Osteoblast (primary cell): Measurements from ENCODE around the gene ARPC2. TPM values are rescaled to one million over a fixed set of nuclear protein-coding genes. Genes with fewer than 3 reads are reported as not detected.
A peak's percentile ranks its signal among the peaks of the same experiment; 100 is the strongest.

Experiments used
- DNase-seq: peaks from one replicate; pipeline ENCODE4 v3.0.0; 2011; ENCODE audit warnings: low spot score, mixed read lengths; ENCODE audit not compliant: insufficient read length; ENCODE audit errors: missing footprints
- H2AFZ ChIP-seq: 2 replicates; pipeline ENCODE4 v1.6.0; 2011; ENCODE audit warnings: mild to moderate bottlenecking, low read length
- H3K27ac ChIP-seq: 2 replicates; pipeline ENCODE4 v1.5.1; 2011; ENCODE audit warnings: mild to moderate bottlenecking, low read depth, low read length, moderate library complexity
- H3K27me3 ChIP-seq: 2 replicates; pipeline ENCODE4 v1.6.0; 2012; ENCODE audit warnings: mild to moderate bottlenecking, control low read depth, inconsistent platforms, low read length, moderate library complexity; ENCODE audit not compliant: insufficient read depth
- H3K36me3 ChIP-seq: 2 replicates; pipeline ENCODE4 v1.5.1; 2011; ENCODE audit warnings: mild to moderate bottlenecking, low read length, control low read depth, moderate library complexity; ENCODE audit not compliant: insufficient read depth
- H3K4me1 ChIP-seq: 2 replicates; pipeline ENCODE4 v1.5.1; 2011; ENCODE audit warnings: mild to moderate bottlenecking, low read length, control low read depth, moderate library complexity; ENCODE audit not compliant: insufficient read depth
- H3K4me2 ChIP-seq: 2 replicates; pipeline ENCODE4 v1.6.0; 2011; ENCODE audit warnings: mild to moderate bottlenecking, low read length; ENCODE audit not compliant: insufficient read depth
- H3K4me3 ChIP-seq: fragments of 200-600 bp; sonication (generic); 3 replicates; pipeline ENCODE4 v1.5.1; 2012; ENCODE audit warnings: mild to moderate bottlenecking, low read length, inconsistent platforms; ENCODE audit not compliant: insufficient read depth
- H3K79me2 ChIP-seq: 2 replicates; pipeline ENCODE4 v1.6.0; 2012; ENCODE audit warnings: mild to moderate bottlenecking, low read length, control low read depth, inconsistent platforms; ENCODE audit not compliant: insufficient read depth
- H3K9me3 ChIP-seq: 2 replicates; pipeline ENCODE4 v1.5.1; 2011; ENCODE audit warnings: low read depth, low read length, control low read depth
- H4K20me1 ChIP-seq: 2 replicates; pipeline ENCODE4 v1.6.0; 2012; ENCODE audit warnings: mild to moderate bottlenecking, low read length, control low read depth; ENCODE audit not compliant: insufficient read depth
- total RNA-seq: library from RNA; depleted of rRNA; stranded (reverse); fragments of >200 nt; gene quantifications from 2 replicates; pipeline ENCODE4 v1.2.3, GENCODE V29; 2012
- TF ChIP-seq, protein P1 (sequence below): IDR thresholded peaks from 2 replicates; pipeline ENCODE4 v1.5.1; 2011; ENCODE audit warnings: mild to moderate bottlenecking, low read depth, low read length, moderate library complexity; ENCODE audit errors: extremely low read depth

Gene ARPC2
- total RNA-seq, 1 donor: 301 TPM

DNA sequence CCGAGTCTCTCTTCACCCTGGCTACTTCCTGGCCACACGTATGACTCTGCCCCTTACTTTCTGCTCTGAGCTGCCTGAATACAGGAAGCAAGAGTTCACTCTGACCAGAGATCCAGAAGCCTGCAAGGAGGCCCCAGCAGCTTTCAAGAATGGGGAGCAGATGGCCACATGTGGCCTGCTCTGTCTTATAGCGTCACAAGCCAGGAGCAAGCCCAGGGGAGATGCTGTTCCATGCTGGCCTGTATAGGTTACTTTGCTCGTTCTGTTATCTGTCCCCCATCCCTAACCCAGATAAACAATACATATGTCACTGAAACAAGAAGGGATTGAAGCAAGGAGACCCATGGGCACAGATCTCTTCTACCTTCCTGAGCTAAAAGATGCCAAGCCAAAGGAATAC lies 57.6 kb downstream of the ARPC2 start:
- peaks cover 76% of the 10 kb centered on the region for H3K79me2 ChIP-seq
- no peaks in the 10 kb centered on the region for H3K9me3 ChIP-seq
- DNase-seq: peak; percentile 64
- H2AFZ ChIP-seq: no peak overlapping the region
- H3K36me3 ChIP-seq: peaks cover 65% of the 10 kb centered on the region
- H3K4me1 ChIP-seq: peaks cover 23% of the 10 kb centered on the region
- TF ChIP-seq, protein P1, sequence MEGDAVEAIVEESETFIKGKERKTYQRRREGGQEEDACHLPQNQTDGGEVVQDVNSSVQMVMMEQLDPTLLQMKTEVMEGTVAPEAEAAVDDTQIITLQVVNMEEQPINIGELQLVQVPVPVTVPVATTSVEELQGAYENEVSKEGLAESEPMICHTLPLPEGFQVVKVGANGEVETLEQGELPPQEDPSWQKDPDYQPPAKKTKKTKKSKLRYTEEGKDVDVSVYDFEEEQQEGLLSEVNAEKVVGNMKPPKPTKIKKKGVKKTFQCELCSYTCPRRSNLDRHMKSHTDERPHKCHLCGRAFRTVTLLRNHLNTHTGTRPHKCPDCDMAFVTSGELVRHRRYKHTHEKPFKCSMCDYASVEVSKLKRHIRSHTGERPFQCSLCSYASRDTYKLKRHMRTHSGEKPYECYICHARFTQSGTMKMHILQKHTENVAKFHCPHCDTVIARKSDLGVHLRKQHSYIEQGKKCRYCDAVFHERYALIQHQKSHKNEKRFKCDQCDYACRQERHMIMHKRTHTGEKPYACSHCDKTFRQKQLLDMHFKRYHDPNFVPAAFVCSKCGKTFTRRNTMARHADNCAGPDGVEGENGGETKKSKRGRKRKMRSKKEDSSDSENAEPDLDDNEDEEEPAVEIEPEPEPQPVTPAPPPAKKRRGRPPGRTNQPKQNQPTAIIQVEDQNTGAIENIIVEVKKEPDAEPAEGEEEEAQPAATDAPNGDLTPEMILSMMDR: no peak
- H4K20me1 ChIP-seq: peaks cover 21% of the 10 kb centered on the region
- H3K4me3 ChIP-seq: no peak overlapping the region
- H3K27ac ChIP-seq: no peak overlapping the region
- no peaks in the 10 kb centered on the region for H3K27me3 ChIP-seq
- H3K4me2 ChIP-seq: no peak overlapping the region

DNA sequence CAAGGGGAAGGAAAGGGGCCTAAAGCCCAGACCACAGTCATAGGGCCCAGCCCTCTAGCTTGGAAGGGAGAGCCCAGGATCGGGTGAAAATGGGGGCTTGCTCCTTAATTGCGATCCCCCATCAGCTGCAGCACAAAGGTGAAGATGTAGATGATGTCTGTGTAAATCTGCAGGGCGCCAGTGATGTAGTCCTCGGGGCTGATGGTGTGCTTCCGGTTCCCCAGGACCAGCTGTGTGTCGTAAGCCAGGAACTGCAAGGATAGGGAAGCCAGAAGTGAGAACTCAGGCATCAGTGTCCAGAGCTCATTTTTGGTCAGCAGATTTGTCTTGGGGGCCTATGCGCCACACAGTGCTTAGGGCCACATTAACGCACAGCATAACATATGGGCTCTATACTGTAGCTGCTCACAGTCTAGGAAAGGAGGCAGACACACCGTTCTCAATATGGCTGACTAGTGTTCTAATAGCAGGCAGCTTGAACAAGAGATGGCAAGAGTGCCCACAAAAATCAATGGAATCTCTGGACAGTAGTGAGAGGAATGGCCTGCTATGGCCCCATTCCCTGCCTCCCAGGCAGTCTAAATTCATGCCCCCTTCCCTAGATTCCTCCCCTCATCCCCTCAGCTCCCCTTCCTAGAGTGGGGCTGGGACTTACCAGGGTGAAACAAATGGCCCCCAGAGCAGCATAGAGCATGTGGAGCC lies 58.5 kb downstream of the ARPC2 start:
- Histone ChIP-seq H3K79me2 (peaks cover 81% of the 10 kb centered on the region), H3K4me2 (no peak overlapping the region), H3K9me3 (no peaks in the 10 kb centered on the region), H3K36me3 (peaks cover 74% of the 10 kb centered on the region), H3K27ac (no peak overlapping the region), H4K20me1 (peaks cover 19% of the 10 kb centered on the region), H3K27me3 (no peaks in the 10 kb centered on the region), H2AFZ (no peak overlapping the region), H3K4me3 (no peak overlapping the region), H3K4me1 (peaks cover 23% of the 10 kb centered on the region)
- DNase-seq: no peak
- TF ChIP-seq, protein P1: no peak

DNA sequence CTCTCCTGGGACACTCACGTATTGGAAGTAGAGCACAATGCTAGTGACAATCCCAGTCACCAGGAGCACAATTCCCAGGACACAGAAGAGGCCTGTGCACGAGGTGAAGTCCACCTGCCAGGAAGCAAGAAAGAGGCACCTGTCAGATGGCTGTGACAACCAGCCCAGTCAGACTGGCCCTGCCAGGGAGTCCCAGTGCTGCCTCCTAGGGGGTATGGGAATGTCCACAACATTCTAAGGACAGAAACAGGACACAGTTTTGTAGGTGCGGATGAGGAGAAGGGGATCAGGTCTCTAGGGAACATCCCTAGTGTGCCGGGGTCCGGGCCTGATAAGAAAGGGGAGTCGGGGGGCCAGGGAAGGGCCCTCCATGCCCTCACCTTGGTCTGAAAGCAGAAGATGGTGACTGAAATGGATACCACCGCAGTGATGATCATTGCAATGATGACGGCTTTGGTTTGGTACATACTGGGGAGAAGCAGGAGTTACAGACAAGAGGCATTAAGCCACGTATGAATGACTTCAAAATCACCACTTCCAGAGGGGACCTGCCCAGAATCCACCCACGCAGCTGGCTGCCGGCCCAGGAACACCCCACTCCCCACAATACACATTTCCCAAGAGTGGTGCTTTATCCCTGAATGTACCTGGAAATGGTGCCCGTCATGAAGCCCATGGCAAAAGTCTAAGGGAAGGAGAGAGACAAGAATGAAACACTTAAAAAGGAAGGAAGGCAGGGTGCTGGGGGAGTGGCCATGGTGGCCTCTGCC lies 60.2 kb downstream of the ARPC2 start:
- peaks cover 80% of the 10 kb centered on the region for H3K36me3 ChIP-seq
- H3K9me3 ChIP-seq: no peaks in the 10 kb centered on the region
- H3K27me3 ChIP-seq: no peaks in the 10 kb centered on the region
- H3K79me2 ChIP-seq: peaks cover 77% of the 10 kb centered on the region
- H4K20me1 ChIP-seq: peaks cover 14% of the 10 kb centered on the region
- no peak overlapping the region for H3K27ac ChIP-seq
- no peak overlapping the region for H3K4me2 ChIP-seq
- peaks cover 20% of the 10 kb centered on the region for H3K4me1 ChIP-seq
- no peak overlapping the region for H2AFZ ChIP-seq
- no peak overlapping the region for H3K4me3 ChIP-seq
- peak; percentile 63 for DNase-seq
- TF ChIP-seq, protein P1: peak; percentile 12

DNA sequence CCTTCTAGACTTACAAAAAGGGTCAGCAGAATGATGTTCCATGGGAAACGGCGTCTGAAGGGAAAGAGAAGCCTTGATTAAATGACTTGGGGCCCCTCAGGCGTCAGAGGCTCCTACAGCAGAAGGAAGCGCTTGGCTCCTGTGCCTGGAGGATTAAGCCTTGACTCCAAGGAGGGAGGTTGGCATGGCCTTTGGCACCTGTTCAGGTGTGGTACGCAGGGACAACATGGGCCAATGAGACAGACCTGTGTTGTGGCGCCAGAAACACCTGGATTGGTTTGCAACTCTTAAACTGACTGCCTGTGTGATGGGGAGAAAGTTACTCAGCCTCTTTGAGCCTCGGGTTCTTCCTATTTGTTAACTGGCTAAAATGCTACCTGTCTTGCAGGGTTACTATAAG lies 60.9 kb downstream of the ARPC2 start:
- no peaks in the 10 kb centered on the region for H3K9me3 ChIP-seq
- H3K4me2 ChIP-seq: no peak overlapping the region
- TF ChIP-seq, protein P1: no peak
- peaks cover 10% of the 10 kb centered on the region for H4K20me1 ChIP-seq
- H3K36me3 ChIP-seq: peaks cover 77% of the 10 kb centered on the region
- H3K4me3 ChIP-seq: no peak overlapping the region
- no peak overlapping the region for H2AFZ ChIP-seq
- no peaks in the 10 kb centered on the region for H3K27me3 ChIP-seq
- DNase-seq: peak; percentile 30
- no peak overlapping the region for H3K27ac ChIP-seq
- H3K4me1 ChIP-seq: peaks cover 20% of the 10 kb centered on the region
- H3K79me2 ChIP-seq: peaks cover 78% of the 10 kb centered on the region
